ENCODE results near the gene SAG. TPM values are rescaled to one million over a fixed set of nuclear protein-coding genes. Genes with fewer than 3 reads are reported as not detected.

SAG gene
- total and polyA plus RNA-seq, 10 of the 15 experiments (the other 5 are each of a cell fraction or from before 2014, with no cell fraction given) = 0.06 to 0.47 TPM; not detected in 8

DNA sequence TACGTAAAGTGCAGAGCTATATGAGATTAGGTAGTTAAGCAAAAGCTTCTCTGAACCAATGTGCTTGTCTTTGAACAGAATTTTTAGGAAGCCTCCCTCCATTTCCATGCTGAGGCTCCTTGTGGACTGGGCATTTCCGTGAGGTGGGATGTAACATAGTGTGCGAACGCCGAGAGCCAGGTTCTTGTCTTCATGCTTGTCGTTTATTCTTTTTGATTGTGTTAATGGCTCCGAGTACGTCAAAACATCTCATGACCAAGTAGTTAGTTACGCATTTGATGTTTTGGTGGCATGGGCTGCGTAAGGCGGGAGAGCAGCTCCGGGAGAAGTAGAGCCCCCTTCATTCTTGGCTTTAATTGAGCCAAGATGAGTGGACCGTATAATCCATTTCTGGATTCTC is 79.6 kb downstream of the SAG start:
- Histone ChIP-seq H4K20me1 (ENCODE audit: control insufficient read depth, insufficient read depth) (no peaks in the 10 kb centered on the region), H3K4me2 (ENCODE audit: control insufficient read depth, insufficient read depth) (peak overlapping the region; percentile 87; the same call in 1 of the 2 replicates), H3K4me1 (ENCODE audit: control insufficient read depth, insufficient read depth, low read length) (peaks cover 40% of the 10 kb centered on the region), H3K27ac (ENCODE audit: control insufficient read depth, insufficient read depth) (no peak overlapping the region), H3K9me3 (replicated peaks; ENCODE audit: control insufficient read depth, insufficient read depth, low read length) (no peaks in the 10 kb centered on the region), H3K9ac (ENCODE audit: control insufficient read depth, insufficient read depth, low read length) (no peak overlapping the region), H3K79me2 (ENCODE audit: control insufficient read depth, insufficient read depth, low read length) (peaks cover 43% of the 10 kb centered on the region), H3K36me3 (ENCODE audit: control insufficient read depth in 2 of 2, insufficient read depth in 2 of 2, low read length in 1 of 2) (peaks cover 2 to 6% of the 10 kb centered on the region in 2 experiments), H3K4me3 (peak overlapping the region; percentile 24; the same call in 1 of the 2 replicates), H2AFZ (ENCODE audit: control insufficient read depth, low read depth, low read length) (no peak overlapping the region), H3K27me3 (replicated peaks in 1 of 2; ENCODE audit: control insufficient read depth in 2 of 2, insufficient read depth in 2 of 2, low read length in 1 of 2) (no peaks in the 10 kb centered on the region)
- WGBS (ENCODE audit: insufficient coverage, insufficient replicate concordance, low lambda C conversion rate, missing lambda C conversion rate) = 96% methylated on average over 13 of the region's 13 CpGs
- ChIA-PET SMC1A (ENCODE audit: uncharacterized antibody, unreplicated experiment) (no interaction called here), RAD21 (ENCODE audit: unreplicated experiment) (no interaction called here), POLR2A (no interaction called here), CTCF (interaction anchor here (0.8 kb wide), 1 partner anchor 56 kb away, joined by 3 read pairs; no protein-coding TSS in a partner anchor)
- BruUV-seq (replicated peaks) = no TSS peak
- DNase-seq (ENCODE audit: low read depth, low spot score) (no peak), FAIRE-seq (no peak), ATAC-seq (no peak)
- TF ChIP-seq YBX1 (IDR thresholded peaks at IDR 0.05) (no peak), POLR2AphosphoS5 (IDR thresholded peaks at IDR 0.05; ENCODE audit: low read length) (no peak), ZZZ3 (IDR thresholded peaks at IDR 0.05; ENCODE audit: control insufficient read depth, insufficient read length, low read depth) (no peak)
- TF ChIP-seq, protein P1, sequence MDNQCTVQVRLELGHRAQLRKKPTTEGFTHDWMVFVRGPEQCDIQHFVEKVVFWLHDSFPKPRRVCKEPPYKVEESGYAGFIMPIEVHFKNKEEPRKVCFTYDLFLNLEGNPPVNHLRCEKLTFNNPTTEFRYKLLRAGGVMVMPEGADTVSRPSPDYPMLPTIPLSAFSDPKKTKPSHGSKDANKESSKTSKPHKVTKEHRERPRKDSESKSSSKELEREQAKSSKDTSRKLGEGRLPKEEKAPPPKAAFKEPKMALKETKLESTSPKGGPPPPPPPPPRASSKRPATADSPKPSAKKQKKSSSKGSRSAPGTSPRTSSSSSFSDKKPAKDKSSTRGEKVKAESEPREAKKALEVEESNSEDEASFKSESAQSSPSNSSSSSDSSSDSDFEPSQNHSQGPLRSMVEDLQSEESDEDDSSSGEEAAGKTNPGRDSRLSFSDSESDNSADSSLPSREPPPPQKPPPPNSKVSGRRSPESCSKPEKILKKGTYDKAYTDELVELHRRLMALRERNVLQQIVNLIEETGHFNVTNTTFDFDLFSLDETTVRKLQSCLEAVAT (IDR thresholded peaks at IDR 0.05) = no peak
- TF ChIP-seq, protein P2, sequence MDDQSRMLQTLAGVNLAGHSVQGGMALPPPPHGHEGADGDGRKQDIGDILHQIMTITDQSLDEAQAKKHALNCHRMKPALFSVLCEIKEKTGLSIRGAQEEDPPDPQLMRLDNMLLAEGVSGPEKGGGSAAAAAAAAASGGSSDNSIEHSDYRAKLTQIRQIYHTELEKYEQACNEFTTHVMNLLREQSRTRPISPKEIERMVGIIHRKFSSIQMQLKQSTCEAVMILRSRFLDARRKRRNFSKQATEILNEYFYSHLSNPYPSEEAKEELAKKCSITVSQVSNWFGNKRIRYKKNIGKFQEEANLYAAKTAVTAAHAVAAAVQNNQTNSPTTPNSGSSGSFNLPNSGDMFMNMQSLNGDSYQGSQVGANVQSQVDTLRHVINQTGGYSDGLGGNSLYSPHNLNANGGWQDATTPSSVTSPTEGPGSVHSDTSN (IDR thresholded peaks at IDR 0.05; ENCODE audit: insufficient replicate concordance, low read depth, low read length) = no peak
- in situ Hi-C loops (cut with MboI) (no loop called here), intact Hi-C loops (cut with micrococcal nuclease; ENCODE audit: unreplicated experiment) (no loop called here)
